OCI-M2 (cell line): ENCODE data around the gene CD84.
"Not testable (repeated sequence)": the region's sequence is repeated elsewhere in the genome, so short reads cannot be mapped to it uniquely, and the experiment has no call there.

Source experiments
- DNase-seq: peaks from one replicate; lab custom pipeline; 2025; ENCODE audit not compliant: unreplicated experiment; lab: John Stamatoyannopoulos, UW

CD84 gene

GRCh38 chr1:160519642-160520435 is 59.5 kb downstream of the CD84 start:
- DNase-seq: no peak

GRCh38 chr1:160517519-160517918 is 61.8 kb downstream of the CD84 start:
- not testable (repeated sequence) for DNase-seq

- not testable (repeated sequence) for DNase-seq
These were observed 63.4 kb downstream of the CD84 start for GRCh38 chr1:160515908-160516307.

GRCh38 chr1:160504651-160505050 is 74.6 kb downstream of the CD84 start:
- no peak for DNase-seq

- DNase-seq: no peak
These were observed 76.2 kb downstream of the CD84 start for GRCh38 chr1:160503087-160503486.

- DNase-seq: no peak
These were observed 78.8 kb downstream of the CD84 start for GRCh38 chr1:160500321-160500990.

- no peak for DNase-seq
These were observed 79.7 kb downstream of the CD84 start for GRCh38 chr1:160499631-160500030.

GRCh38 chr1:160498301-160499065 is 80.8 kb downstream of the CD84 start:
- not testable (repeated sequence) for DNase-seq

GRCh38 chr1:160496334-160496733 is 83.0 kb downstream of the CD84 start:
- no peak for DNase-seq

GRCh38 chr1:160494620-160495019 is 84.7 kb downstream of the CD84 start:
- DNase-seq: no peak

GRCh38 chr1:160492617-160493016 is 86.7 kb downstream of the CD84 start:
- DNase-seq: no peak

- DNase-seq: no peak
These were observed 87.3 kb downstream of the CD84 start for GRCh38 chr1:160491981-160492380.
